ENCODE results near the gene GCNT2.
"Not testable (repeated sequence)": the region's sequence is repeated elsewhere in the genome, so short reads cannot be mapped to it uniquely, and the experiment has no call there.

Gene GCNT2

DNA sequence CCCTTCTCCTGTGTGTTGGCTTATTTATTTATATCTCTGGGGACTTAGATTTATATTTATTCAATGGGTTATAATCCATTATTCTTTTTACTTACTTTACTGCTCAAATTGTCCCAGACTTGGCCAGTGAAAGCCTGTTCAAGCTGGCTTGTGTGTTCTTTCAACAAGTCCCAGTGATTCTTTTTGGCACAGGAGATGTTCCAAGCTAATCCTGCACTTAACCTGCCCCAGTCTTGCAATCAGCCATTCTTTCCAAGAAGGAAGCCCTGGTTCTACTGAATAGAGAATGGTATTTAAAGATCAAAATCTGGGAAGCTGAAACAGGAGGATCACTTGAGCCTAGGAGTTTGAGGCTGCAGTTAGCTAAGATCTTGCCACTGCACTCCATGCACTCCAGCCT, 26.7 kb downstream of the GCNT2 start:
- no peak for DNase-seq (ENCODE audit: low spot score)

- no peak for DNase-seq (ENCODE audit: low spot score)
These were observed 29.6 kb downstream of the GCNT2 start for GRCh38 chr6:10550764-10551163.

- DNase-seq (ENCODE audit: low spot score): no peak
These were observed 31.2 kb downstream of the GCNT2 start for GRCh38 chr6:10552270-10552810.

DNA sequence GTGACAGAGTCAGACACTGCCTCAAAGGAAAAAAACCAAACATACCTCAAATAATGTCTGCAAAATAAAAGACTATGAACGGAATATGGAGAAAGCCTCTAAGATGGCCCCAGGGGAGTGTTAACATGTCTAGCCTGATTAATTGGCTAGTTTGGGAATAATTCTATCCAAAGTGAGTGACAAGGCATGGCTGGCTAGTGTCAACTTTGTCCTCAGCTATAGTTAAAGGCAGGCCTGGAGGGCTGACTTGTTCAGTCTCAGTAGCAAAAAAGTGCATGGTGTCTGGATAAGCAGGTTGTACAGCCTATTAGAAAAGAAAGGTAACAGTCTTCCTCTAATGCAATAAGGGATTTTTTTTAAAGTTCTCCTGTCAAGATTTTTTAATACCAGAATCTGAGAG, 32.7 kb downstream of the GCNT2 start:
- DNase-seq (ENCODE audit: low spot score): no peak

DNA sequence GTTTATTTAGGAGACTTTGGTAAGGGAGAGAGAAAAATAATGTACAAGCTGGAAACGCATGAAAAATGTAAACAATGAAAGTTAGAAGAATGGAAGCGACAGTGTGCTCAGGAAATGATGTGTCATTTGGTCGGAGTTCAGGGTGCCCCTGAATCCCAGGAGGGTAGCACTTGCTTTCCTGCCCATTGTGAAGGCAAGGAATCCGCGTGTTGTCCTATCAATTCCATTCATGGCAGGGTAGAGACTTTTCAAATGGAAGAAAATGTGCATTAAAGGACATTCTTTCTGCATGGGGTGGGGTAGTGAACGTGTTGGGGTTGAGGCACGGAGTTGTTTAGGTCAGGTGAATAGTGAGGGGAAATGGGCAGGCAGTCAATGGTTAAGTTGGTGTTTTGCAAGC, 33.7 kb downstream of the GCNT2 start:
- no peak for DNase-seq (ENCODE audit: low spot score)

DNA sequence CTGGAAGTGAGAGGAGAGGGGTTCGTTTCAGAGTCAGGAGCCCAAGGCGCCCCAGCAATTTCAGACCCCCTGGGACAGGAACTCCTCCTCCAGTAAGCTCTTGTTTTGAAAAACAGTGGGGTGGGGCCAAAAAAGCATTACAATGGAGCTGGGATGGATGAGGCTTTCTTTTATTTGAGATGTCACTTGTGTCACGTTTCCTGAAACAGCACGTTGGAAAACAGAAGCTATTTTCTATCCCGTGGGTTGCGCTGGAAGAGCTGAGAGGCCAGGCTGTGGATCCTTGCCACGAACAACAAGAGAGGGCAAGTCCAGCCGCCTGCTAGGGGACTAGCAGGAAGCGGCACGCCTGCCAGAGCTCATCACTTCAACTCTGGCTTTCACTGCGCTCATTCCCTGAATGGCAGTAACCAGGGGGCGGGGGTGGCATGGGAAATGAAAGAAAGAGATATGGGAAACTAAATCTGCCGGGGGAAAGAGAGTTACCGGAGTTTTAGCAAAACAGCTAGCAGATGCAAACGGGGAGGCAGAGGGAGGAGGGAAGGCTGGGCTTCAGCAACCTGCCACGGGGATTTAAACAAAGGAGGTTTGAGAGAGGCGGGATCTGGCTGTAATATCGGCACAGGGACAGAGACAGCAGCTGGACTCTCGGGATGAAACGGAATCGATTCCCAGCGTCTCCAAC, 34.6 kb downstream of the GCNT2 start:
- DNase-seq (ENCODE audit: low spot score): no peak

DNA sequence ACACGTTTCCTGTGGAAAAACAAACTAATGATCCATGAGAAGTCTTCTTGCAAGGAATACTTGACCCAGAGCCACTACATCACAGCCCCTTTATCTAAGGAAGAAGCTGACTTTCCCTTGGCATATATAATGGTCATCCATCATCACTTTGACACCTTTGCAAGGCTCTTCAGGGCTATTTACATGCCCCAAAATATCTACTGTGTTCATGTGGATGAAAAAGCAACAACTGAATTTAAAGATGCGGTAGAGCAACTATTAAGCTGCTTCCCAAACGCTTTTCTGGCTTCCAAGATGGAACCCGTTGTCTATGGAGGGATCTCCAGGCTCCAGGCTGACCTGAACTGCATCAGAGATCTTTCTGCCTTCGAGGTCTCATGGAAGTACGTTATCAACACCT, 35.4 kb downstream of the GCNT2 start:
- no peak for DNase-seq (ENCODE audit: low spot score)

DNA sequence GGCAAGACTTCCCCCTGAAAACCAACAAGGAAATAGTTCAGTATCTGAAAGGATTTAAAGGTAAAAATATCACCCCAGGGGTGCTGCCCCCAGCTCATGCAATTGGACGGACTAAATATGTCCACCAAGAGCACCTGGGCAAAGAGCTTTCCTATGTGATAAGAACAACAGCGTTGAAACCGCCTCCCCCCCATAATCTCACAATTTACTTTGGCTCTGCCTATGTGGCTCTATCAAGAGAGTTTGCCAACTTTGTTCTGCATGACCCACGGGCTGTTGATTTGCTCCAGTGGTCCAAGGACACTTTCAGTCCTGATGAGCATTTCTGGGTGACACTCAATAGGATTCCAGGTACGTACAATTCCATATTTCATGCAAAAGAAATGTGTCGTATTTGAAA, 35.8 kb downstream of the GCNT2 start:
- no peak for DNase-seq (ENCODE audit: low spot score)

DNA sequence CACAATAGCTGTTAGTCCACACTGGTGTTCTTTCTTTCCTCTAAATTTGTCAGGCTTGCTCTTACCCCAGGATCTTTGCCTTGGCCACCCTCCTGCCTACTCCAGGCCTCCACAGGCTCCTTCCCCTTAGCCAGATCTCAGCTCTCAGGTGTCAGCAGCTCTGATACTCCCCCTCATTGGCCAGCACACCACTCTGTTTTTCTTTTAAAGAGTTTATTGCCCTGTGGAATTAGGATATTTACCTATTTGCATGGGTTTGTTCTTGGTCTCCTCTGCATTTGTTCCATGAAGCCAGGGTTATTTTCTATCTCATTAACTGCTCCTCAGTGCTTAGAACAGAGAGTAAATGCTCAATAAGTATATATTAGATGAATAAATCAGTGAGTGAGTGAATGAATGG, 36.8 kb downstream of the GCNT2 start:
- no peak for DNase-seq (ENCODE audit: low spot score)

DNA sequence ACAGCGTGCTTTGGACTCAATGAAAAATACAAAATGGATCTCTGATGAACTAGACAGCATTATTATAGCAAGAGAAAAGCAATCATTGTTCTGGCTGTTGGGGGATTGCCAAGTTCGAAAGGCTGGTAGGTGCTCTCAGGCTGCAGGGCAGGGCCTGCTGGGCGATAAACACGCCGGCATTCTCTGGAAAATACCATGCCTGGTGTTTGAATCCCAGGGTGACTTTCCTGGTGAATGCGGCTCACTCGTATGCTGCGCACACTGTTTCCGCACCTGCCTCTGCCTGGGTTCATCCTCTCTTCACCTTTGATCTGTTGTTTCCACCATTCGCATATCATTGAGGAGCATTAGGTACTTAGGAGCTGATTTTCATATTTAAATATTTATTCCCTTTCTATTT, 37.4 kb downstream of the GCNT2 start:
- no peak for DNase-seq (ENCODE audit: low spot score)

DNA sequence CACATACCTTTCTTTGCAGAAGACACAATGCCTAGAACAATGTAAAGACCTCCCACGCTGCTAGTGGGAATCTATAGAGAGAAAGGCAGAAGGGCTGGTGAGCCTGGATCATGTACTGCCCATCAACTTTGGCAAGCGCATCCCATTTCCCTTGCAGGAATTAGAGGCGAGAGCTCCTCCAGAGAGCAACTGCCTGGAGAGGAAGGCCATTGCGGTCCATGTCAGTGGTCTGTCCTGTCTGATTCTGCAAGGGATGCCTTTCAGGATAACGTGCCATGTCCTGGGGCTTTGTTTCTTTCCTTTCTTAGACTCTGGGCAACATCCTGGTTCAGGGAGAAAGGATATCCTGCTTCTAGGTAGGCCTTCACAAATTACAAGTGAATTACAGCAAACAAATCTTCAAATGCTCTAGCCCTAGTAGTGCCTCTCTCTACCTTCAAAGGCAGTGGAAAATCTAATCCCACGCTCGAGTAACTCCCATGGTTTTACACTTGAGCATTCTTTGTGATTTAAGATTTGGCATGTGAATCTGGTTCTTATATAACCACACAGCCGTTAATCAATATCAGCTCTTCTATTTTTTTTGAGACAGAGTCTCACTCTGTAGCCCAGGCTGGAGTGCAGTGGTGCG, 38.5 kb downstream of the GCNT2 start:
- no peak for DNase-seq (ENCODE audit: low spot score)

DNA sequence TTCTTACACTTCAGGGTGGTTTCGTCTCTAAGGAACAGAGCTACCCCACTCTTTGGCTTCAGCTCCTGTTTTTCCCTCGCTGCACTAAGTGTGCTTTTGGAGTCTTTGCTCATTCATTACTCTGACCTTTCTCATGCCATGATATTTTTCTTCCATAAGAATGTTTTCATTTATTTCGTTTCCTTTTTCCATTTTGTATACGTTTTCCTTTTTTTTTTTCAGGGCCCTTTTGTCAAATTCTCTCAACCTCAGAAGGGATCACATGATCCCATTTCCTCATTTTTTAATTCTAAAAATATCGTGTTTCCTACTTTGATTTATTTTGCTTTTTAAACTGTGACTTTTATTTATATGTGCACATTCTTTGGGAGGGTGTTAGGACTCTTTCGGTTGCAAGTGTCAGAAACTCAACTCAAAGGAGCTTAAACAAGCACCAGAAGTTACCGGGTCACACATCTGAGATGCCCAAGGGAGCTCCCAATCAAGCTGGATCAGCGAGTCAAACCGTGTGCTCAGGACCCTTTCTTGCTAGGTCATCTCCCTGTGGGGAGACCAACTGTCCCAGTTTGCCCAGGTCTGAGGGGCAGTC, 40.6 kb downstream of the GCNT2 start:
- DNase-seq (ENCODE audit: low spot score): no peak

DNA sequence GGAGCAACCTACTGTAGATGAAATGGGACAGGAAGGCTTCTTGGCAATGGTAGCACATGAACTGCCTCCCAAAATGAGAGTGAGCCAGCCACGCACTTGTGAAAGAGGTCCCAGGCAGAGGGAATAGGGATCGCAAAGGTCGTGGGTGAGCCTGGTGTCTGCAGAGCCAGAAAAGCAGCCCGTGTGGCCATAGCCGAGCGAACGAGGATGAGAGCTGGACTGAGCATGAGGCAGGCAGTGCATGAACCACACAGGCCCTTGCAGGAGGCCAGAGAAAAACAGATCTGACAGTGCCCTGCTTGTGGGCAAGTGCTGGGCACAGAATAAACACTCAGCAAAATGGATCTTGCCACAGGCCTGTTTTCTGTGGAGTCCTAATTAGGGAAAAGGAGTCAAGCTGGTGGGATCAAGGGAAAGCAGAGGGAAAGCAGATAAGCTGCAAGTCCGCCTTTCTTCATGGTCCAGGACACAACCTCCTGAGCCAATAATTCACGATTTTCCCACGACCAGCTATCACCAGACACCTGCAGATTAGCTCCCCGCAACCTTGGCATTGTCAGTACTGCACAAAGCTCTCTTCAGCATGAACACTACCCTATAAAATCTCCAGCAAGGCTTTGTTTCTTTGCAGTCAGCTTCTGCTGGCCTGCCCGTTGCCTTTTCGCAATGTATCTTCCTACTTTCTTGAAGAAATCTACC, 44.0 kb downstream of the GCNT2 start:
- DNase-seq (ENCODE audit: low spot score): no peak

DNA sequence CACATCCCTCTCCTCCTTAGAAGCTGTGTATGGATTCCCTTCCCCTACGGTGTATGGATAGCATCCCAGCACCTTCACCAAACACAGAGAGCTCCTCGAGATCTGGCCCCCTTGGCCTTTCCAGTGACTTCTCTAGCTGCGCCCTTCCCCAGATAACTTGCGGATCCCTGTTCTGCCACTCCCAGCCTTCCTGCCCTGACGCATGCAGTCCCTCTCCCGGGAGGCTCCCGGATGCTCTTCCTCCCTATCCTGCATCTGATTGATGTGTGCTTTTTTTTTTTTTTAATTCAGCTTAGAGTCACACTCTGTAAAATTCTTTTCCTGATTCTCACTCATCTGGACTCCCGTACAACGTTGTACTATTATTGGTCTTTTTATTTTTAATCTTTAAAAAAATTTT, 44.8 kb downstream of the GCNT2 start:
- no peak for DNase-seq (ENCODE audit: low spot score)

- no peak for DNase-seq (ENCODE audit: low spot score)
These were observed 46.3 kb downstream of the GCNT2 start for GRCh38 chr6:10567256-10568026.

GRCh38 chr6:10569392-10570127, 48.4 kb downstream of the GCNT2 start:
- DNase-seq (ENCODE audit: low spot score): no peak

DNA sequence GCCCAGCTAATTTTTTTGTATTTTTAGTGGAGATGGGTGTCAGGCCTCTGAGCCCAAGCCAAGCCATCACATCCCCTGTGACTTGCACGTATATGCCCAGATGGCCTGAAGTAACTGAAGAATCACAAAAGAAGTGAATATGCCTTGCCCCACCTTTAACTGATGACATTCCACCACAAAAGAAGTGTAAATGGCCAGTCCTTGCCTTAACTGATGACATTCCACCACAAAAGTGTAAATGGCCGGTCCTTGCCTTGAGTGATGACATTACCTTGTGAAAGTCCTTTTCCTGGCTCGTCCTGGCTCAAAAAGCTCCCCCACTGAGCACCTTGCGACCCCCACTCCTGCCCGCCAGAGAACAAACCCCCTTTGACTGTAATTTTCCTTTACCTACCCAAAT, 54.4 kb downstream of the GCNT2 start:
- not testable (repeated sequence) for DNase-seq (ENCODE audit: low spot score)

DNA sequence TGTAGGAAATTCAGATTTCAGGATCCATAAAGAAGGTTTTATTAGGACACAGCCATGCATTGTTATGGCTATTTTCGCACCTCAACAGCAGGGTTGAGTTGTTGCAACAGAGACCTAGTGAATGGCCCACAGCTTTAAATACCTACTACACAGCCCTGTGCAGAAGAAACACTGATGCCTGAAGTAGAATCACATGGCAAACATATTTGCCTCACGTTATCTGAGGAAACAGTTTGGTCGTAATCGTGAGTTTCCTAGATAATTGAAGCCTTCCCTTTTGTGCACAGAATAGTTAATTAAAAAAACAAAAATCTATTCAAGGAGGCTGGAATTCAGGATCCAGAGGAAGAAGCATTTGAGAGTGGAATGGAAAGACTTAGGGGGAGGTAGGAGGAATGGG, 55.1 kb downstream of the GCNT2 start:
- peak; percentile 35 for DNase-seq (ENCODE audit: low spot score)

DNA sequence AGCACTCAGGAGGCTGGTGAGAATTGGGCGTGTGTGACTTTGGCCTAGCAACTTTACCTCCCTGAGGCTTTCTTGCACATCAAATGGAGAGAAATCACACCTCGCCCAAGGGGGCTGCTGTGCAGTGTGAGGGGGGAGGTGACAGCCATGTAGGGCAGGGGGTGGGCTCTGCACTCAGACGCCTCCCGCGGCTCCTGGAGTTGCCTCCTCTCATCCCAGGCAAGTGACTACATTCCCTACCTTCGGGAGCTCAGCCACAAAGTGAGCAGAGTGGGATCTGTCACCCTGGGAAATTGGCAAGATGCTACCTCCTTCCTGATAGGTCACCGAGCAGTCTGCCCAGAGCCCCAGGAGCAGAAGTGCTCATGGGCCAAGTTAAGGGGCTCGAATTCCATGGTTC, 56.0 kb downstream of the GCNT2 start:
- no peak for DNase-seq (ENCODE audit: low spot score)

- DNase-seq (ENCODE audit: low spot score): peak; percentile 91
These were observed 57.6 kb downstream of the GCNT2 start for GRCh38 chr6:10578723-10579122.

- DNase-seq (ENCODE audit: low spot score): peak; percentile 32
These were observed 58.7 kb downstream of the GCNT2 start for GRCh38 chr6:10579803-10580202.
